DND-41 (cell line): ENCODE results near the gene RABGAP1.

ENCODE experiments used
- ATAC-seq: fragments of 200-7000 bp; cut with Tn5 transposase; 3 replicates; pipeline ENCODE4 v1.9.1; 2021; ENCODE audit warnings: low read depth; ENCODE audit not compliant: insufficient read depth
- DNase-seq: peaks from one replicate; pipeline ENCODE4 v3.0.0-alpha.2; 2020
- H2AFZ ChIP-seq: 2 replicates; pipeline ENCODE4 v1.6.0; 2012; ENCODE audit warnings: low read depth, low read length
- H3K27ac ChIP-seq: 2 replicates; pipeline ENCODE4 v1.5.1; 2012; ENCODE audit warnings: low read length, inconsistent platforms
- H3K27me3 ChIP-seq: fragments of 200-600 bp; sonication (generic); 2 replicates; pipeline ENCODE4 v1.6.0; 2012; ENCODE audit warnings: low read length, mild to moderate bottlenecking, inconsistent platforms; ENCODE audit not compliant: insufficient read depth, poor library complexity
- H3K36me3 ChIP-seq: 2 replicates; pipeline ENCODE4 v1.5.1; 2012; ENCODE audit warnings: low read length, inconsistent platforms; ENCODE audit not compliant: insufficient read depth
- H3K4me1 ChIP-seq: 2 replicates; pipeline ENCODE4 v1.5.1; 2012; ENCODE audit warnings: mild to moderate bottlenecking, low read length; ENCODE audit not compliant: insufficient read depth
- H3K4me2 ChIP-seq: 2 replicates; pipeline ENCODE4 v1.6.0; 2012; ENCODE audit warnings: mild to moderate bottlenecking, moderate library complexity, low read length, inconsistent platforms; ENCODE audit not compliant: insufficient read depth
- H3K4me3 ChIP-seq, 2 experiments: fragments of 200-600 bp in 1 of 2; shearing (Covaris generic) in 1 of 2; 2 replicates each; pipeline ENCODE4 v1.5.1; 2012 to 2016; ENCODE audit warnings: inconsistent platforms in 2 of 2, low read length in 2 of 2, mild to moderate bottlenecking in 2 of 2, low read depth in 1 of 2, moderate library complexity in 1 of 2
- H3K79me2 ChIP-seq: 2 replicates; pipeline ENCODE4 v1.6.0; 2012; ENCODE audit warnings: low read length, inconsistent platforms; ENCODE audit not compliant: insufficient read depth
- H3K9ac ChIP-seq: 2 replicates; pipeline ENCODE4 v1.6.0; 2012; ENCODE audit warnings: low read depth, mild to moderate bottlenecking, inconsistent platforms, low read length, moderate library complexity
- H3K9me3 ChIP-seq: 2 replicates; pipeline ENCODE4 v1.5.1; 2012; ENCODE audit warnings: low read length, moderate library complexity, mild to moderate bottlenecking, inconsistent platforms; ENCODE audit not compliant: insufficient read depth, severe bottlenecking
- H4K20me1 ChIP-seq: 2 replicates; pipeline ENCODE4 v1.6.0; 2012; ENCODE audit warnings: low read length; ENCODE audit not compliant: insufficient read depth
- EZH2 ChIP-seq: IDR thresholded peaks from 3 replicates; pipeline ENCODE4 v1.6.1; 2012; ENCODE audit warnings: borderline replicate concordance, low read depth, mild to moderate bottlenecking, moderate library complexity, low read length, inconsistent platforms; ENCODE audit not compliant: severe bottlenecking
- TF ChIP-seq, protein P1 (sequence below): IDR thresholded peaks from 2 replicates; pipeline ENCODE4 v1.5.1; 2012; ENCODE audit warnings: borderline replicate concordance, low read length, moderate library complexity, mild to moderate bottlenecking; ENCODE audit not compliant: poor library complexity, severe bottlenecking; ENCODE audit errors: extremely low read depth

Gene RABGAP1

GRCh38 chr9:123027517-123027916 is 86.7 kb downstream of the RABGAP1 start:
- Histone ChIP-seq H2AFZ (no peak overlapping the region), H3K4me2 (no peak overlapping the region), H3K79me2 (no peaks in the 10 kb centered on the region), H3K27ac (no peak overlapping the region), H4K20me1 (no peaks in the 10 kb centered on the region), H3K4me1 (no peaks in the 10 kb centered on the region), H3K4me3 (no peak overlapping the region), H3K9me3 (no peaks in the 10 kb centered on the region), H3K27me3 (no peaks in the 10 kb centered on the region), H3K36me3 (peaks cover 13% of the 10 kb centered on the region; the same call in 1 of the 2 replicates), H3K9ac (no peak overlapping the region)
- DNase-seq, result no peak
- no peak for TF ChIP-seq EZH2
- TF ChIP-seq, protein P1, sequence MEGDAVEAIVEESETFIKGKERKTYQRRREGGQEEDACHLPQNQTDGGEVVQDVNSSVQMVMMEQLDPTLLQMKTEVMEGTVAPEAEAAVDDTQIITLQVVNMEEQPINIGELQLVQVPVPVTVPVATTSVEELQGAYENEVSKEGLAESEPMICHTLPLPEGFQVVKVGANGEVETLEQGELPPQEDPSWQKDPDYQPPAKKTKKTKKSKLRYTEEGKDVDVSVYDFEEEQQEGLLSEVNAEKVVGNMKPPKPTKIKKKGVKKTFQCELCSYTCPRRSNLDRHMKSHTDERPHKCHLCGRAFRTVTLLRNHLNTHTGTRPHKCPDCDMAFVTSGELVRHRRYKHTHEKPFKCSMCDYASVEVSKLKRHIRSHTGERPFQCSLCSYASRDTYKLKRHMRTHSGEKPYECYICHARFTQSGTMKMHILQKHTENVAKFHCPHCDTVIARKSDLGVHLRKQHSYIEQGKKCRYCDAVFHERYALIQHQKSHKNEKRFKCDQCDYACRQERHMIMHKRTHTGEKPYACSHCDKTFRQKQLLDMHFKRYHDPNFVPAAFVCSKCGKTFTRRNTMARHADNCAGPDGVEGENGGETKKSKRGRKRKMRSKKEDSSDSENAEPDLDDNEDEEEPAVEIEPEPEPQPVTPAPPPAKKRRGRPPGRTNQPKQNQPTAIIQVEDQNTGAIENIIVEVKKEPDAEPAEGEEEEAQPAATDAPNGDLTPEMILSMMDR, result no peak
- no peak for ATAC-seq

- ATAC-seq, result no peak
- no peak for TF ChIP-seq EZH2
- TF ChIP-seq, protein P1, result no peak
Measured at GRCh38 chr9:123028136-123028535, 87.3 kb downstream of the RABGAP1 start.

DNA sequence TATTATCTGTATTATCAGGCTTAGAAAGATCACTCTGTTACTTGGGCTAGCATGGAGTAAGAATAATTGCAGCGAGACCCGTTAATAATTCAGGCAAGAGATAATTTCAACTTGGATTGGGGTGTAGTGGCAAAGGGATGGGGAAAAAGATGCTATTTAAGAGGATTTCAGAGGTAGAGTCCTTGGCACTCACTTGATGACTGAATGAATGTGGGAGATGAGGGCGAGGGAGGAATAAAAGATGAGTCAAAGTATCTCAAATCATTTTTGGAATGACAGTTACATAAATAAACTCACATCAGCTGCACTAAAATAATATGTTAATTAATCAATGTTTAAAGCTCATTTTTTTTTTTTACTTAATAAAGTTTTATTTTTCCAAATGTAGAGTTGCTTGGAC is 88.2 kb downstream of the RABGAP1 start:
- Histone ChIP-seq H3K27me3 (no peaks in the 10 kb centered on the region), H3K9me3 (no peaks in the 10 kb centered on the region), H4K20me1 (no peaks in the 10 kb centered on the region), H3K4me2 (no peak overlapping the region), H3K4me1 (no peaks in the 10 kb centered on the region), H2AFZ (no peak overlapping the region), H3K27ac (no peak overlapping the region), H3K36me3 (peaks cover 10% of the 10 kb centered on the region), H3K79me2 (no peaks in the 10 kb centered on the region), H3K4me3 (no peak overlapping the region), H3K9ac (no peak overlapping the region)
- DNase-seq (no peak), ATAC-seq (no peak)
- TF ChIP-seq, protein P1, result no peak
- TF ChIP-seq EZH2, result no peak

More at GRCh38 chr9:123028136-123028535, 87.3 kb downstream of the RABGAP1 start:
- no peaks in the 10 kb centered on the region for H3K79me2 ChIP-seq
- no peaks in the 10 kb centered on the region for H3K4me1 ChIP-seq
- H3K4me3 ChIP-seq, result no peak overlapping the region
- no peak overlapping the region for H3K9ac ChIP-seq
- no peak for DNase-seq
- no peaks in the 10 kb centered on the region for H3K9me3 ChIP-seq
- H4K20me1 ChIP-seq, result no peaks in the 10 kb centered on the region
- no peaks in the 10 kb centered on the region for H3K27me3 ChIP-seq
- H2AFZ ChIP-seq, result no peak overlapping the region
- peaks cover 10% of the 10 kb centered on the region; the same call in 1 of the 2 replicates for H3K36me3 ChIP-seq
- H3K27ac ChIP-seq, result no peak overlapping the region
- H3K4me2 ChIP-seq, result no peak overlapping the region

DNA sequence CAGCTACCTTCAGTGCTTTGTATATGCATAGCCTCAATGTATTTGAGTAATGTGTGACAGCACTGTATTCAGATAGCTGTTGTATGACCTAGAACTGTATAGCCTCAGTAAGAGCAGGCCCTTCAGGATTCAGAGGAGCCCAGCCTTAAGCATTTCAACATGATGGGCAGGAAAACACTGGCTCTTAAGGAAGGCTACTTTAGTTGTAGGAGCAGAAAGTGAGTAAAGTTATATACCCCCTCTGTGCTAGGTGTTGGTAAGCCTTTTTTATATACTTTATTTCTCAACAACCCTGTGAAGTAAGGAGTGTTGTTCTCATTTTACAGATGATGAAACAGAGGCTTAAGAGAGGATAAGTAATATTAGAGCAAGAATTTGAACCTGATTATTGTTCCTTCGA is 91.1 kb downstream of the RABGAP1 start:
- H4K20me1 ChIP-seq, result no peaks in the 10 kb centered on the region

More for the DNA sequence above, 91.1 kb downstream of the RABGAP1 start:
- ATAC-seq (no peak), DNase-seq (no peak)
- Histone ChIP-seq H3K9ac (no peak overlapping the region), H2AFZ (no peak overlapping the region), H3K4me1 (no peaks in the 10 kb centered on the region), H3K4me3 (no peak overlapping the region), H3K27ac (no peak overlapping the region), H3K36me3 (peaks cover 17% of the 10 kb centered on the region), H3K27me3 (no peaks in the 10 kb centered on the region), H3K9me3 (no peaks in the 10 kb centered on the region), H3K79me2 (no peaks in the 10 kb centered on the region), H3K4me2 (no peak overlapping the region)
- TF ChIP-seq, protein P1, result no peak
- TF ChIP-seq EZH2, result no peak
